Endometrial microvascular endothelial cells (primary cell): ENCODE data around the gene RASL10A. TPM values are rescaled to one million over a fixed set of nuclear protein-coding genes. Genes with fewer than 3 reads are reported as not detected.
"Not testable (repeated sequence)": the region's sequence is repeated elsewhere in the genome, so short reads cannot be mapped to it uniquely, and the experiment has no call there.

Experiments
- in situ Hi-C: cut with HindIII; loops from 2 replicates; pipeline ENCODE4 v1.10.0; 2017; ENCODE audit warnings: low sequenced_read_pairs, low pct_unique_long_range_greater_than_20kb; ENCODE audit errors: inconsistent ontology term
- total RNA-seq: library from RNA; depleted of rRNA; stranded (reverse); fragments of >200 nt; gene quantifications from one replicate; pipeline ENCODE4 v1.2.3, GENCODE V29; 2015; ENCODE audit errors: inconsistent ontology term

Gene RASL10A, protein sequence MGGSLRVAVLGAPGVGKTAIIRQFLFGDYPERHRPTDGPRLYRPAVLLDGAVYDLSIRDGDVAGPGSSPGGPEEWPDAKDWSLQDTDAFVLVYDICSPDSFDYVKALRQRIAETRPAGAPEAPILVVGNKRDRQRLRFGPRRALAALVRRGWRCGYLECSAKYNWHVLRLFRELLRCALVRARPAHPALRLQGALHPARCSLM
- not detected for total RNA-seq

DNA sequence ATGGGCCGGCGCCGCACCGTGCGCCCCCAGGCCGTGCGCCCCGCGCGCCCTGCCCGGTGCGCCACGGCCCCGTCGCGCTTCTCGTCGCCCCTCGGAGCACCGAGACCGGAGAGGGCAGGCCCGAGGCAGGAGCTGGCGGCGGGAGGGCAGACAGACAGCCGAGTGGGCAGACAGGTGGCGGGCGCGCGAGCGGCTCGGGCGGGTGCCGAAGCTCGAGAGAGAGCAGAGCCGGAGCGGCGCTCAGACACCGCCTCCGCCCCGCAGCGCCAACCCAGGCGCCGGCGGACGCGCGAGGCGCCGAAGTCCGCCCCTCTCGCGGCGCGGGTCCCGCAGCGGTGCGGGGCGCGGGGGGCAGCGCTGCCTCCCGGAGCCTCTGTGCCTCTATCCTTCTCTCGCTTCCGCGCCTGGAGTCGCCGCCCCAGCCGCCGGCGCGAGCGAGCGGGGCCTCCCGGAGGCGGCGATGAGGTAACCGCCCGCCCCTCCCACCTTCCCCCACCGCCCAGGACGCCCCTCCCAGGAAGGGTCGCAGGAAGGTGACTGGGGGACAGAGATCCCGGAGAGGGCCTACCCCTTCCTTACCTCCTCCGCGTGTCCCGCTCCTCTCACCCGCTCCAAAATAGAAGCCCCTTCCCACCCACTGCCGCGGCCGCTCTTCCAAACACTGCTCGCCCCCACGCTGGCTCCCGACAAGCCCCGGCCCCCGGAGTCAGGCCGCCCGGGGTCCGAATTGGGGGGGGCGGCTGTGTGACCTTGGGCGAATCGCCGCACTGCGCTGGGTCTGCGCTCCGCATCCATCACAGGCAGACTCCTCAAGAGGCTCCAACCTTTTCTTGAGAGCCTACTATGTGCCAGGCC, at the start of gene RASL10A:
RASL10A (minus strand) TSS at position 412 of the 855 bp plus-strand sequence. CDS start 451 bp downstream, outside the sequence.
- in situ Hi-C loops, result no loop called here

DNA sequence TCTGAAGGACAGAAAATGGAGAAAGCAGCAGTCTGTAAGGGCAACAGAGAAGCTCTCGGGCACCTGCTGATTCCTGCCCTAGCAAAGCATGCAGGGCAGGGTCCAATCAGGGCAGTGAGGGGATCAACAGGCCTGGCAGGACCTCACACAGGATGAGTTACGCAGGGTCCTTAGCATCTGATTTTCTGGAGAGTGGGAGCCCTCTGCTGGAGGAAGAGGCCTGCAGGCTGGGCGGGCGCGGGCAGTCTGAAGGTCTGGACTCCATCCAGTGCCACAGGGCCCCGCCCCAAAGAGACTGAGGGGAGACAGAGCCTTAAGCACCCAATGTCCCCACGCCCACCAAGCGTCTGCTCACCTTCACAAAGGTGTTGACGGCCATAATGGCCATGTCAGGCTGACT, 44.0 kb upstream of the RASL10A start:
- in situ Hi-C loops, result no loop called here

DNA sequence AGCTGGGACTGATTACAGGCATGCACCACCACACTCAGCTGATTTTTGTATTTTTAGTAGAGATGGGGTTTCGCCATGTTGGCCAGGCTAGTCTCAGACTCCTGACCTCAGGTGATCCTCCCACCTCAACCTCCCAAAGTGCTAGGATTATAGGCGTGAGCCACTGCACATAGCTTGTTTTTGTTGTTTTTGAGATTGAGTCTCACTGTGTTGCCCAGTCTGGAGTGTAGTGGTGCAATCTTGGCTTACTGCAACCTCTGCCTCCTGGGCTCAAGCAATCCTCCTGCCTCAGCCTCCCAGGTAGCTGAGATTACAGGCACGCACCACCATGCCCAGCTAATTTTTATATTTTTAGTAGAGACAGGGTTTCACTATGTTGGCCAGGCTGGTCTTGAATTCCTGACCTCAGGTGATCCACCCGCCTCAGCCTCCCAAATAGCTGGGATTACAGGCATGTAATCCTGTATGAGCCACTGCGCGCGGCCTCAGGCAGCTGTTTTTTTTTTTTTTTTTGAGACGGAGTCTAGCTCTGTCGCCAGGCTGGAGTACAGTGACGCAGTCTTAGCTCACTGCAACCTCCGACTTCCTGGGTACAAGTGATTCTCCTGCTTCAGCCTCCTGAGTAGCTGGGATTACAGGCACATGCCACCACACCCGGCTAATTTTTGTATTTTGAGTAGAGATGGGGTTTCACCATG, 41.8 kb upstream of the RASL10A start:
- in situ Hi-C loops, result not testable (repeated sequence)

DNA sequence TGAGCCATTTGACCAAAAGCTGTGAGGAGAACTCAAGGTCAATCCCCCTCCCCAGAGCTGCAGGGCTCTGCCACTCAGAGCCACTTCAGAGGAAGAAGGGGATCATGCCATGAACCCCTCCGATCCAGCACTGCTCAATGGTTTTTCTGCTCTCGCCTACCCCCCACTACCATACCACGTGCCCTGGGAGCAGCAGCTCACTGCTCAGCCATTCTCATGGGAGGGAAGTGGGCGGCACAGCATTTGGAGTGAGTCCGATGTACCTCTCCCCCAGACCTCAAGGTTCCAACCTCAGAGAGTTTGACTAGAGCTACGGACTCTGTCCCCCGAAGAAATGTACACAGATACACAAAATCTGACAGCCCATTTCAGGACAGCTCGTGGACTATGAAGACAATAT, 38.4 kb upstream of the RASL10A start:
- in situ Hi-C loops, result no loop called here

DNA sequence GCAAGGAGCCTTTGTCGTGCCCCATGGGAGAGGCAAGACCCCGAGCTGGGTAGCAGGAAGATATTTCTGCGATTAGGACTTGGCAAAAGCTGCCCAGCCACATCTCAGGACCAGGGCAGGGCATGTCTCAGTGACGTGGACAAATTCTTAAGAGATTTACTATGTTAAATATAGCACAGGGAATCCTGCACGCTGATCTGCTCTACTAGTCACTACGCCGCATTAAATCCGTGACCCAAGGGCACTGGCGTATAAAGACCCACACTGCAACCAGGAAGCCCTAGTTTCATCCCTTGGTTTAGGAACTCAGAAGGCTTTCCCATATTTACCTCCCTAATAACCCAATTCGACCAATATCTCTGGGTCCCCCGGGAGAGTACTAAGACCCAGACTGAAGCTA, 37.8 kb upstream of the RASL10A start:
- in situ Hi-C loops, result no loop called here

DNA sequence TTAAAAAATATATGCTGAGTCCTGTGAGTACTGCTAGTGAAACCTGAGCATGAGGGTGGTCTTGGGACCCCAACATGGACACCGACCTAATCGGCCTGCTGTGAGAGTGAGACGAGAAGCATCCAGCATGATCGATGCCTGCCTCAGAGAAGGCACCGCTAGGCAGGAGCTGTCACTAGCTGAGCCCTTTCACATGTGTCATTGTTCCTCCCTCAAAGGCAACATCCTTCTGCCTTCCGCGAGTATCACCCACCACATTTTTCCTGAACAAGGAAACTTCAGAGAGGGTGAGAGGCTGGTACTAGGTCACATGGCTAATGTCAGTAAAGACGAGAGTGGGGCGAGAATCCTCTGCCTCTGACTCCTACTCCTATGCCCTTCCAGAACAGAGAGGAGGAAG, 37.3 kb upstream of the RASL10A start:
- in situ Hi-C loops, result no loop called here

DNA sequence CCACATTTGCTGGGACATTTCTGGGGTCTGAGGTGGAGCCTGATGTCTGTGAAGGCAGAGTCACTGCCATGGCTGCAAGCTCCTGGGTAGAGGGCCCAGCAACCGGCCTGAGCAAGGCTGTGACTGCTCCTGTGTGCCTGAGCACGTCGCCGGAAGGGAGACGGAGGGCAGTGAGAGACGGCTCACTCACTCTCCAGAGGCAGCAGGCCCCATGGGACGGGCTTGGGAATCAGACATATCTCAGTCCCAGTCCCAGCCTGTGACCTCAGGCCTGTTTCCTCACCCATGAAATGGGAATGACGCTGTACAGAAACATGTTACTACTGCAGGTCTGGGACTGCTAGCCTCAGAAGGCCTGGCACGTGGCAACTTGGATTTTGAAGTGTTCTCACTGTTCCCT, 36.4 kb upstream of the RASL10A start:
- in situ Hi-C loops, result no loop called here

DNA sequence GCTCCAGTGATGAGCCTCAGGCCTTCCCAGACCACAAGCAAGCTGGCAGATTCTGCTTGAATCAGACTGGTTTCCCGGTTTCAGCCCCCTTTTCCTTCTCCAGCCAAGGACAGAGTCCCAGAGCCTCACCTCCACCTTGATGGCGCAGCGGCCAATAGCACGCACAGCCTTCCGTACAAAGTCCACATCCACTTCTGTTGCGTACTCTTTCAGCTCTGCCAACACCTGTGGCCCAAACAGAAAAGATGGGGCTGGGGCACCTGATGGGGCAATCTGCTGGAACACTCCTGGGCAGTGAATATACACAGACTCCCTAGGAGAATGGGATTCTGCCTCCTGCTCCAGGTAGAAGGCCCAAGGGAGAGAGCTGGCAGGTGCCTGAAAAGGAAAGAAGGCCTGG, 35.5 kb upstream of the RASL10A start:
- in situ Hi-C loops, result no loop called here

DNA sequence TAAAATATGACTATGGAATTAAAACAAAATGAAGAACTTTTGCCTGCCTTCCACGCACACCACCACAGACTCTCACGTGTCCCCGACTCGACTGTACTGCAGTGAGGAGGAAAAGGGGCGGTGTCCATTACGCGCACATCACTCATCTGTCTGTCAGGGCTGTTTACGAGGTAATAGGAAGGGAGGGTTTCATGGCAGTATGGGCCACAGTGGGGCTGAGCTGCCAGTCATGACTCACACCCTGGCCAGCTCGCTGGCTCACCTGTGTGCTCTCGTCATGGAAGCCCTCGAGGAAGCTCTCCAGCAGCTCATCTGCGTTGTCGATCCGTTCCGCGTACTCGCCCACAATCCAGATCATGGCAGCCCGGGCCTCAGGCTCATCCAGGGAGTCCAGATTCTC, 33.5 kb upstream of the RASL10A start:
- in situ Hi-C loops, result no loop called here

DNA sequence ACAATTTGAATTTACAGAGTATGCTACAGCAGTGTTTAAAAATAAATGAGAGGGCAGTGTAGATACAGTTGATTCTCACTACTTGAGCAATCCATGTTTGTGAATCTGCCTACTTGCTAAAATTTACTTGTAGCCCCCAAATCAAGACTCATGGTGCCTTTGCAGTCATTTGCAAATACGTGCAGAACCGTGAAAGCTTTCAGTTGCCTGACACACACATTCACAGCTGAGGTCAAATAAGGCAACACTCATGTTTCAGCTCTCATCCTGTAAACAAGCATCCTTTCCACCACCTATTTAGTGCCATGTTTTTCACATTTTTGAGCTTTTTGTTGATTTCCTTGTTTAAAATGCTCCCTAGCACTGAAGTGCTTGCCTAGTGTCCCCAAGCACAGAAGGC, 32.5 kb upstream of the RASL10A start:
- in situ Hi-C loops, result no loop called here

DNA sequence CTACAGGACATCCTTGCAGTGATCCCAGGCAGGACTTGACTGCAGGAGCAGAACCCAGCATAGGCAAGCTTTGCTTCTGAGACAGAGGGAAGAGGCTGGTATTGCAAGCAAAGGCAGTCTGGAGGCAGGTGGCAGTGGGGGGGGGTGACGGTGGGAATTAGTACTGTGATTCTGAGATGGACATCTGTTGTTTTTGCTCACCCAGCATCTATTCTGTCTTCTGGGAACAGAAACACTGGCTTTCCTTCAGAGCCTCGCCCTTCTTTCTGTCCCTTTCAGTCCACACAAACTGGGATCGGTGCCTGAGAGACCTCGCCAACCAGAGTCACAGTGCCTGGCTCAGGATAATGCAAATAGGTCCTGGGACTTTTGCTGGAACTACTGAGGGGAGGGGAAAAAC, 31.2 kb upstream of the RASL10A start:
- in situ Hi-C loops, result no loop called here

DNA sequence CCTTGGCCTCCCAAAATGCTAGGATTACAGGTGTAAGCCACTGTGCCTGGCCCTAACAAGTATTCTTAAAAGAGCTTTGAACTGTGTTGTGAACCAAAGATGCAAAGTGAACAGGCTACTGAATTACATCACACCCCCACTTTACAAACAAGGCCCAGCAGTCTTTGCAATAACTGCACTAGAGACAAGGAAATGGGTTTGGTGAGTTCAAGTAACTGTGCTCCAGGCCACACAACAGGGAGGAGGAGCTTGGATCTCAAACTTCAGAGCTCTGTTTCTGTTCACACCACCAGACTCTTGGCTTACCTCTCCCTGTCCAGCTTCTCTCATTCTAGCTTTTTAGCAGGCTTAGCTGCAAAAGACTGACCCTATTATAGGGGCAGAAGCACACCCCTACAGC, 30.4 kb upstream of the RASL10A start:
- in situ Hi-C loops, result no loop called here

DNA sequence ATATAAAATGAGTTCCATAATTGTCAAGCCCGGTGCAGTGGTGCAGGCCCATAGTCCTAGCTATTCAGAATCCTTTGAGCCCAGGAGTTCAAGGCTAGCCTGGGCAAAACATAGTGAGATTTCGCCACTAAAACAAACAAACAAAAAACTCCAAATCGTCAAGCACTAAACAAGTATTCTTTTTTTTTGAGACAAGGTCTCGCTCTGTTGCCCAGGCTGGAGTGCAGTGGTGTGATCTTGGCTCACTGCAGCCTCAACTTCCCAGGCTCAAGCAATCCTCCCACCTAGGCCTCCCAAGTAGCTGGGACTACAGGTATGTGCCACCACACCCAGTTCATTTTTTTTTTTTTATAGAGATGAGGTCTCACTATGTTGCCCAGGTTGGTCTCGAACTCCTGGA, 29.4 kb upstream of the RASL10A start:
- in situ Hi-C loops, result not testable (repeated sequence)

DNA sequence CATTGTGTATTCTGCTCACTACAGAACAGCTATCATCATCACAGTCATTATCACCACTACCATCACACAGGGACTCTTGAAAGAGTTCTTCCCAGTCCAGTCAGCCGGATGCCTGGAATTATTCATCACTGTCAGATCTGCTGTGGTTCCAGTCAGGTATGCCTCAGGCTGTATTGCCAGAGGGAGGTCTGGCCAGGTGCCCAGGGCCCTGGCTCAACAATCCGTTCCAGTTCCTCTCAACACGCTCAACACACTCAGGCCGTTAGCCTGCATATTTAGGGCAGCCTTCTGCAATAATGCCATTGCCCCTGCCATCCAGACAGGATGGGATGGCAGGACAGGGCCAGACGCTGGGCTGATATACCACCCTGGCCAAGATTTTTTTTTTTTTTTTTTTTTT, 28.6 kb upstream of the RASL10A start:
- in situ Hi-C loops, result no loop called here

DNA sequence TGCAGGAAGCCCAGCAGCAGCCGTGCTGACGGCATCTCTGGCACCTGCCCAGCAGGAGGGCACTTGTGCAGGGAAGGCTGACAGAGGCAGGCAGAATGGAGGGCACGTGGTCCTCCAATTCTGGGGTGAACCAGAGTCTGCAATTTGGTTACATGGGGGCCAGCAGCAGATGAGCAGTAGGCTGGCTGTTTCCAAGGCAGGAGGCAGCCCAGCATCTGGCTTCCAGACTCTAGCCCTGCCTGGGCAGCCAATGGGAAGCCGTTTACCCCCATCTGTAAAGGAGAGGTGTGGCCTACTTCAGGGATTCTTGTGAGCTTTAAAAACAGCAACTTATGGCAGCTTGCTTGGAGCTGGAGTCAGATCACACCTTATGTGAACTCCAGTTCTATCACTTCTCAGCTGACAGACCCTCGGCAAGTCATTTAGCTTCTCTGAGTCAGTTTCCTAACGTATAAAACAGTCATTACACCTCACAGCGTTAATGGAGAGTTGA, 27.9 kb upstream of the RASL10A start:
- in situ Hi-C loops, result no loop called here

DNA sequence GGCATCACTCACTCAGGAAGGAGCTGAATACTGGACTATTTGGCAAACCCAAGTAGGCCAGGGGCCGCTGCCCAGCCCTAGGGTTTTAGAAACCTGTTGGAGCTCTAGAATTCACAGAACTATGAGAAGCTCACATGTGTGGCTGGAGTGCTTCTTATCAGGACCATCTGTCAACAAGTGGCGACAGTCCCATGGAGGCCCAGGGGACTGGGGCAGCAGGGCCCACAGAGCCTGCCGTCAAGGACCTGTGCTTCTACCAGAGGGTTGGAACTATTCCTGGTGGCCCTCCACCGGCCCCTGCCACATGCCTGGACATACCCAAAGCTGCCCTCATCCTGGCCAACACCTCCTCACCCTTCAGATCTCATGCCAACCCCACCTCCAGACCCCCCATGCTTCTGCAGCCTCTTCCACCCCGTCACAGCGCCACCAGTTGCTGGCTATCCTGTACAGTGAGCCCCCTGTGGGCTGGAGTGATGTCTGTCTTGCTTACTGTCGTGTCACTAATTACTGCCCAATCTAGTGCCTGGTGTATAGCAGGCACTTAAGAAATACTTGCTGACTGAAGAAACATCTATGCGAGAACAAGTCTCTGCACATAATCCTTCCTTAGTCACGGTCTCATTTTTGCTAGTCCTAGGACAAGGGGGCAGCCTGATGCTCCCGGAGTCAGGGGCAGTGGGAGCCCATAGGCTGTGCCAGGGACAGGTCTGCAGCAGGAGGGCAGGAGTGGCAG, 27.2 kb upstream of the RASL10A start:
- in situ Hi-C loops, result no loop called here

DNA sequence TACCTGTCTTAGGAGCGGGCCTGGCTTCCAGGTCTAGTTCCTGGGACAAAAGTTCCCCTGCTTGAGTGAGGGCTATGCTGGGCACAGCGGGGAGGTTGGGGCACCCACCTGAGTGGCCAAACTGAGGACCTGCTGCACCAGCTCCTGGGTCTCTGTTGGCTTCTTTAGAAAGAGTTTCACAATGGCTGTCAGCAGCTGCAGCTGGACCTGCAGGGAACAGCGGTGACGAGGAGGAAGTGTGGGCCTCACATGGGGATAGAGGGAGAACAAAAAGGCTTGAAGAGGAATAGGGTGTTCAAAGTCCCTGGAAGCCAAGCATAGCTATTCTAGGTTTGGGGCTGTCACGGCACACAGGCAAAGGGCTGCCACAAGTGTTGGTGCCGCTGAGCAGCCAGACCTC, 26.7 kb upstream of the RASL10A start:
- in situ Hi-C loops, result no loop called here

DNA sequence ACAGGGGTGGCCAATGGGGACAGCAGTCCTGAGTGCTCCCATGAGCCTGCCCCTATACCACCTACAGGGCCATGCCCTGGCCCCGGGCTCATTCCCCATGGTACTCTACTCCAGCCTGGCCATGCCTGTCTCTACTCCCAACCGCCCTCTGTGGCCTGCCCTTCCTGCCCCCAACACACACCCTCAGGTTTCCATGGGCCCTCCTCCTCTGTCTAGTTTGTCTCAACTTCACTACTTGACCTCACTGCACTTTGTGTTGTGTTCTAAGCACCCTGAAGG, 26.3 kb upstream of the RASL10A start:
- in situ Hi-C loops, result no loop called here

DNA sequence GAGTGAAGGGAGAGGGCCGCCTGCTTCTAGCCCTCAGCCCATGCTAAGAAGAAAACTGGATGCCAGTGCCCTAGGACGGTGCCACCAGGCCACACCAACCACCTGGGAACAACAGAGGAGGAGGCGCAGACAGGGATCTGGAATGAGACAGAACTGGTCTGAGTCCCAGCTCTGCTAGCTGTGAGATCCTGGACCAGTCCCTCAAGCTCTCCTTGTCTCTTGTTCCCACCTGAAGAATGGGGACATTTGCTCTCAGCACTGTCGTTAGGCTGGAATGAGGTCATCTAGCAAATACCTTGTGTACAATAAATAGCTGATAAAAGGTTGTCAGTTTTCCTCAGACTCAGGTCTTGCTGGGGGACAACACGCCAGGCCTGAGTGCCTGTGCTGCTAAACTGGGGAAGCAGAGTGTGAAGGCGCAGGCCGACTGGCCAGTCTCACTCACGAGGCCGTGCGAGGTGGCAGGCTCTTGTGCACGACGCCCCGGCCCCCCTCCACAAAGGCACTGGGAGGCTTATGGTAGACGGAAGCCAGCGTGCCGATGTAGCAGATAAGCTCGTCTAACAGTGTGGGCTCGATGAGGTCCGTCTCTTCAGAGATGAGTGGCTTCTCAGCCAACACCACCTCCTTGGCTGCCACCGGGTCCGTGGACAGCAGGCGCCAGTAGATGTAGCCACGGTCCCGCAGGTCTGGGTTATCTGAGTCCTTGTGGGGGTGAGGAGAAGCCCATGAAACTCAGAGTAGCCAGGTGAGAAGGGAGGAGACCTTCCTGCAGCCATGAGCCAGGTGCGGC, 25.8 kb upstream of the RASL10A start:
- in situ Hi-C loops, result no loop called here
